Hepatocyte (in vitro differentiated cells): ENCODE data around the gene CARS2. TPM values are rescaled to one million over a fixed set of nuclear protein-coding genes. Genes with fewer than 3 reads are reported as not detected.

ENCODE experiments used
- DNase-seq: peaks from one replicate; pipeline ENCODE4 v3.0.0-alpha.2; 2016; ENCODE audit warnings: low spot score
- H2AFZ ChIP-seq: fragments of 200-600 bp; sonication (generic); 2 replicates; pipeline ENCODE4 v1.6.0; 2016; ENCODE audit warnings: antibody characterized with exemption, mild to moderate bottlenecking
- H3K27ac ChIP-seq: fragments of 200-600 bp; sonication (generic); 2 replicates; pipeline ENCODE4 v1.5.1; 2016; ENCODE audit warnings: mild to moderate bottlenecking
- H3K27me3 ChIP-seq: fragments of 200-600 bp; sonication (generic); 2 replicates; pipeline ENCODE4 v1.6.1; 2016
- H3K36me3 ChIP-seq: fragments of 200-600 bp; sonication (generic); replicated peaks from 2 replicates; pipeline ENCODE4 v1.5.1; 2016; ENCODE audit warnings: low read depth; ENCODE audit not compliant: insufficient read depth
- H3K4me1 ChIP-seq: fragments of 200-600 bp; sonication (generic); 2 replicates; pipeline ENCODE4 v1.5.1; 2016; ENCODE audit warnings: mild to moderate bottlenecking, moderate library complexity; ENCODE audit not compliant: insufficient read depth
- H3K4me2 ChIP-seq: fragments of 200-600 bp; sonication (generic); 2 replicates; pipeline ENCODE4 v1.6.0; 2016
- H3K4me3 ChIP-seq: fragments of 200-600 bp; sonication (generic); 2 replicates; pipeline ENCODE4 v1.5.1; 2016; ENCODE audit warnings: mild to moderate bottlenecking
- H3K79me2 ChIP-seq: fragments of 200-600 bp; sonication (generic); 2 replicates; pipeline ENCODE4 v1.6.0; 2017; ENCODE audit warnings: mild to moderate bottlenecking
- H3K9me2 ChIP-seq: fragments of 200-600 bp; sonication (generic); replicated peaks from 2 replicates; pipeline ENCODE4 v1.6.0; 2017; ENCODE audit warnings: mild to moderate bottlenecking; ENCODE audit not compliant: insufficient read depth
- H3K9me3 ChIP-seq: fragments of 200-600 bp; sonication (generic); 2 replicates; pipeline ENCODE4 v1.5.1; 2016; ENCODE audit warnings: low read depth, mild to moderate bottlenecking
- H4K20me1 ChIP-seq: fragments of 200-600 bp; sonication (generic); 2 replicates; pipeline ENCODE4 v1.6.0; 2016; ENCODE audit warnings: mild to moderate bottlenecking; ENCODE audit not compliant: insufficient read depth, poor library complexity, severe bottlenecking
- CTCF ChIP-seq: fragments of 200-600 bp; sonication (generic); IDR thresholded peaks from 2 replicates; pipeline ENCODE4 v1.5.1; 2016; ENCODE audit warnings: antibody characterized with exemption, mild to moderate bottlenecking; ENCODE audit not compliant: poor library complexity
- EZH2 ChIP-seq: fragments of 200-600 bp; sonication (generic); IDR thresholded peaks from 2 replicates; pipeline ENCODE4 v1.6.1; 2016; ENCODE audit warnings: antibody characterized with exemption, mild to moderate bottlenecking, borderline replicate concordance
- EZH2phosphoT487 ChIP-seq: fragments of 200-600 bp; sonication (generic); IDR thresholded peaks from one replicate; pipeline ENCODE4 v1.6.1; 2018; ENCODE audit warnings: antibody characterized with exemption, mild to moderate bottlenecking, low read depth, moderate library complexity; ENCODE audit not compliant: unreplicated experiment, severe bottlenecking
- WGBS: methylation state at CpG from one replicate; pipeline ENCODE4 v1.1.6; 2016; ENCODE audit warnings: low lambda C conversion rate; ENCODE audit errors: missing lambda C conversion rate; 5-methylcytosine and 5-hydroxymethylcytosine counted together
- polyA plus RNA-seq: library from polyadenylated mRNA; unstranded; fragments of >200 nt; fragmentation: Nextera tagmentation; extraction: Ambion mirVana; gene quantifications from 2 replicates; pipeline ENCODE4 v1.2.1, GENCODE V29; 2016
- total RNA-seq: library from RNA; depleted of rRNA; stranded (reverse); fragments of >200 nt; gene quantifications from 2 replicates; pipeline ENCODE4 v1.2.3, GENCODE V29; 2014

The CARS2 gene
- total and polyA plus RNA-seq, 2 experiments from 2014 or later, result 72.9 to 105 TPM

GRCh38 chr13:110657196-110657595 is 48.7 kb downstream of the CARS2 start:
- Histone ChIP-seq H3K4me3 (no peak overlapping the region), H2AFZ (no peak overlapping the region)
- WGBS, result 97% methylated on average over 7 of the region's 7 CpGs

GRCh38 chr13:110653851-110654250 is 52.1 kb downstream of the CARS2 start:
- WGBS, result 96% methylated on average over 14 of the region's 14 CpGs
- TF ChIP-seq CTCF (no peak), EZH2 (no peak), EZH2phosphoT487 (no peak)
- no peaks in the 10 kb centered on the region for H3K9me2 ChIP-seq
- no peaks in the 10 kb centered on the region for H3K9me3 ChIP-seq
- H3K27ac ChIP-seq, result no peak overlapping the region
- H3K4me2 ChIP-seq, result no peak overlapping the region
- H2AFZ ChIP-seq, result no peak overlapping the region
- no peaks in the 10 kb centered on the region for H4K20me1 ChIP-seq
- no peaks in the 10 kb centered on the region for H3K4me1 ChIP-seq
- no peaks in the 10 kb centered on the region for H3K27me3 ChIP-seq
- H3K79me2 ChIP-seq, result no peaks in the 10 kb centered on the region
- no peak overlapping the region for H3K4me3 ChIP-seq
- DNase-seq, result no peak
- peaks cover 4% of the 10 kb centered on the region for H3K36me3 ChIP-seq

More at GRCh38 chr13:110657196-110657595, 48.7 kb downstream of the CARS2 start:
- Histone ChIP-seq H3K4me2 (no peak overlapping the region), H3K36me3 (peaks cover 4% of the 10 kb centered on the region), H3K27ac (no peak overlapping the region), H3K79me2 (no peaks in the 10 kb centered on the region), H3K27me3 (no peaks in the 10 kb centered on the region), H4K20me1 (no peaks in the 10 kb centered on the region), H3K4me1 (no peaks in the 10 kb centered on the region), H3K9me3 (peaks cover 8% of the 10 kb centered on the region), H3K9me2 (no peaks in the 10 kb centered on the region)
- DNase-seq, result no peak
- TF ChIP-seq EZH2 (no peak), CTCF (no peak), EZH2phosphoT487 (no peak)

DNA sequence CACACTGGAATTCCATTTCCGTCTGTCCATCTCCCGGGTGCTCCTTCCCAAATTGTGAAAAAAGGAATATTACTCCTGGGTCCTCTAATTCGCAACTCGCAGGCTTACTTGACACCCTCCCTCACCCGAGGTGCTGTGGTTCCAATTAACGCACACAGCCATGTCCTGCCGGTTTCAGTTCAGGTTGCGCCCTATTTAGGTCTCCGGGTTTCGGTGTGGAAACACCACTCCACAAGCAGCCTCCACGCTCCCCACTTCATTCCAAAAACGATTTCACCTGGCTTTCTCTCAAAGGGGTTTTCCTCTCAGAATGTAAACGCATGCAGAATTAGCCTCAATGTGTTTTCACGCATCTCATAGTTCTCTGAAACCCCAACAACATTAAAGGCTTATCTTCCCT is 52.6 kb downstream of the CARS2 start:
- Histone ChIP-seq H3K27me3 (no peaks in the 10 kb centered on the region), H4K20me1 (no peaks in the 10 kb centered on the region), H3K79me2 (no peaks in the 10 kb centered on the region), H3K27ac (no peak overlapping the region), H3K4me2 (no peak overlapping the region), H3K4me1 (no peaks in the 10 kb centered on the region), H3K9me2 (no peaks in the 10 kb centered on the region), H3K9me3 (no peaks in the 10 kb centered on the region), H2AFZ (no peak overlapping the region), H3K36me3 (peaks cover 4% of the 10 kb centered on the region), H3K4me3 (no peak overlapping the region)
- DNase-seq, result no peak
- WGBS, result 94% methylated on average over 14 of the region's 14 CpGs
- TF ChIP-seq EZH2, result no peak
- TF ChIP-seq EZH2phosphoT487, result no peak
- TF ChIP-seq CTCF, result no peak

DNA sequence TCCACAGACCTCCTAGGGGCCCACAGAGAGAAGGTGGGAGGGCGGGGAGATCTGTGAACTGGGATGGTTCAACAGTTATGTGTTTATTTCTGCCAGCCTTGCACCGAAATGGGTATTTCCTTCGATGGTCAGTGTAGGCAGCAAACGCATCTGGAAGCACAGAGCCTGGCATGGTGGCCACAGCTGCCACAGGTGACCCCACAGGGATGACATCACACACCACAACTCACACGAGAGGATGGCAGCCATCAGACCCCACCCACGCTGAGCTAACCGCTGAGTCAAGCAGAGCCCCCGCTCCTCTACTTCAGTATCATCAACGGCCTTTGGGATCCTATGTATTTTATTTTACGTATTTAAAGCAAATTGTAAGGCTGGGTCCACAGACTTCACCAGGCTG is 53.2 kb downstream of the CARS2 start:
- Histone ChIP-seq H3K4me2 (no peak overlapping the region), H3K9me3 (no peaks in the 10 kb centered on the region), H4K20me1 (no peaks in the 10 kb centered on the region), H3K79me2 (no peaks in the 10 kb centered on the region), H3K9me2 (no peaks in the 10 kb centered on the region), H2AFZ (no peak overlapping the region), H3K27ac (no peak overlapping the region), H3K36me3 (peaks cover 2% of the 10 kb centered on the region), H3K27me3 (no peaks in the 10 kb centered on the region), H3K4me3 (no peak overlapping the region), H3K4me1 (no peaks in the 10 kb centered on the region)
- TF ChIP-seq EZH2phosphoT487 (no peak), CTCF (no peak), EZH2 (no peak)
- WGBS, result 96% methylated on average over 10 of the region's 10 CpGs
- no peak for DNase-seq
